HEK293T (cell line): Measurements from ENCODE around the gene DSCAM.

Experiments
- CTCF ChIA-PET: fragments of 350-600 bp; formaldehyde crosslinking; extraction: SDS; loops from one replicate; lab custom pipeline; 2021; ENCODE audit warnings: antibody characterized with exemption, inconsistent platforms; lab: Yijun Ruan, JAX
- POLR2A ChIA-PET: fragments of 350-600 bp; formaldehyde crosslinking; extraction: SDS; loops from one replicate; lab custom pipeline; 2020; ENCODE audit warnings: antibody characterized with exemption, inconsistent platforms; lab: Yijun Ruan, JAX
- DNase-seq: peaks from one replicate; pipeline ENCODE4 v3.0.0; 2012; ENCODE audit warnings: mixed read lengths; ENCODE audit errors: extremely low spot score
- ARNT ChIP-seq: fragments of 450-650 bp; IDR thresholded peaks from 2 replicates; pipeline ENCODE4 v1.6.1; 2017; ENCODE audit warnings: mild to moderate bottlenecking
- BHLHE40 ChIP-seq: fragments of 450-650 bp; IDR thresholded peaks from 2 replicates; pipeline ENCODE4 v1.6.1; 2016; ENCODE audit warnings: mild to moderate bottlenecking, moderate library complexity, borderline replicate concordance
- CTBP1 ChIP-seq: fragments of 450-650 bp; IDR thresholded peaks from 2 replicates; pipeline ENCODE4 v1.6.1; 2016; ENCODE audit warnings: borderline replicate concordance
- ELF4 ChIP-seq: fragments of 450-650 bp; IDR thresholded peaks from 2 replicates; pipeline ENCODE4 v1.6.1; 2017; ENCODE audit warnings: antibody characterized with exemption
- FOXA1 ChIP-seq: fragments of 450-650 bp; IDR thresholded peaks from 2 replicates; pipeline ENCODE4 v1.6.1; 2016; ENCODE audit warnings: mild to moderate bottlenecking
- FOXK2 ChIP-seq: fragments of 450-650 bp; IDR thresholded peaks from 2 replicates; pipeline ENCODE4 v1.6.1; 2016; ENCODE audit warnings: mild to moderate bottlenecking
- FOXM1 ChIP-seq: fragments of 450-650 bp; IDR thresholded peaks from 2 replicates; pipeline ENCODE4 v1.6.1; 2017; ENCODE audit warnings: mild to moderate bottlenecking, borderline replicate concordance
- HDGF ChIP-seq: fragments of 450-650 bp; IDR thresholded peaks from 2 replicates; pipeline ENCODE4 v1.6.1; 2017; ENCODE audit warnings: antibody characterized with exemption, borderline replicate concordance
- L3MBTL2 ChIP-seq: fragments of 450-650 bp; conservative IDR thresholded peaks from 2 replicates; pipeline ENCODE4 v1.6.1; 2016; ENCODE audit warnings: mild to moderate bottlenecking
- LEF1 ChIP-seq: fragments of 450-650 bp; IDR thresholded peaks from 2 replicates; pipeline ENCODE4 v1.6.1; 2017; ENCODE audit warnings: mild to moderate bottlenecking, borderline replicate concordance
- NFRKB ChIP-seq: fragments of 450-650 bp; IDR thresholded peaks from 2 replicates; pipeline ENCODE4 v1.6.1; 2016; ENCODE audit warnings: mild to moderate bottlenecking, moderate library complexity
- PKNOX1 ChIP-seq: fragments of 450-650 bp; IDR thresholded peaks from 2 replicates; pipeline ENCODE4 v1.6.1; 2016
- SP1 ChIP-seq: fragments of 450-650 bp; IDR thresholded peaks from 2 replicates; pipeline ENCODE4 v1.6.1; 2017
- SUZ12 ChIP-seq: fragments of 450-650 bp; IDR thresholded peaks from 2 replicates; pipeline ENCODE4 v1.6.1; 2016; ENCODE audit warnings: mild to moderate bottlenecking
- TARDBP ChIP-seq: fragments of 450-650 bp; IDR thresholded peaks from 2 replicates; pipeline ENCODE4 v1.6.1; 2016
- ZNF384 ChIP-seq: fragments of 450-650 bp; IDR thresholded peaks from 2 replicates; pipeline ENCODE4 v1.6.1; 2016

DSCAM gene

GRCh38 chr21:40686526-40686925 lies 160.4 kb downstream of the DSCAM start:
- ChIA-PET POLR2A (no interaction called here), CTCF (no interaction called here)
- TF ChIP-seq FOXK2: no peak
- TF ChIP-seq PKNOX1: no peak
- TF ChIP-seq FOXM1: no peak
- TF ChIP-seq ZNF384: no peak
- no peak for TF ChIP-seq FOXA1
- no peak for TF ChIP-seq LEF1
- TF ChIP-seq SUZ12: no peak
- no peak for TF ChIP-seq ELF4
- TF ChIP-seq ARNT: no peak
- no peak for TF ChIP-seq L3MBTL2
- no peak for TF ChIP-seq TARDBP
- TF ChIP-seq SP1: no peak
- no peak for TF ChIP-seq BHLHE40
- no peak for TF ChIP-seq CTBP1
- TF ChIP-seq HDGF: no peak
- no peak for TF ChIP-seq NFRKB
- DNase-seq: no peak

GRCh38 chr21:40685141-40685540 lies 161.8 kb downstream of the DSCAM start:
- ChIA-PET CTCF (no interaction called here), POLR2A (no interaction called here)
- DNase-seq: no peak
- TF ChIP-seq PKNOX1 (no peak), FOXM1 (no peak), CTBP1 (no peak), ZNF384 (no peak), ELF4 (no peak), NFRKB (no peak), BHLHE40 (no peak), HDGF (no peak), SUZ12 (no peak), ARNT (no peak), SP1 (no peak), FOXA1 (no peak)

GRCh38 chr21:40684726-40685125 lies 162.2 kb downstream of the DSCAM start:
- no peak for TF ChIP-seq FOXK2
- no peak for TF ChIP-seq FOXM1
- no peak for TF ChIP-seq CTBP1
- TF ChIP-seq BHLHE40: no peak
- TF ChIP-seq FOXA1: no peak
- TF ChIP-seq ZNF384: no peak
- no peak for TF ChIP-seq NFRKB
- TF ChIP-seq L3MBTL2: no peak
- no peak for TF ChIP-seq SP1
- TF ChIP-seq SUZ12: no peak
- no peak for TF ChIP-seq ELF4
- TF ChIP-seq PKNOX1: no peak
- DNase-seq: no peak
- CTCF ChIA-PET: no interaction called here
- POLR2A ChIA-PET: no interaction called here

GRCh38 chr21:40683349-40683748 lies 163.6 kb downstream of the DSCAM start:
- TF ChIP-seq L3MBTL2: no peak
- no peak for TF ChIP-seq ARNT
- no peak for TF ChIP-seq ELF4
- TF ChIP-seq SP1: no peak
- TF ChIP-seq TARDBP: no peak
- TF ChIP-seq CTBP1: no peak
- DNase-seq: no peak
- ChIA-PET CTCF (no interaction called here), POLR2A (no interaction called here)

GRCh38 chr21:40681164-40681859 lies 165.6 kb downstream of the DSCAM start:
- TF ChIP-seq HDGF (no peak), FOXK2 (no peak), TARDBP (no peak), NFRKB (no peak)
- DNase-seq: no peak
- ChIA-PET CTCF (no interaction called here), POLR2A (no interaction called here)

- DNase-seq: no peak
- POLR2A ChIA-PET: no interaction called here
- CTCF ChIA-PET: no interaction called here
- no peak for TF ChIP-seq ARNT
- no peak for TF ChIP-seq ZNF384
- TF ChIP-seq HDGF: no peak
- no peak for TF ChIP-seq BHLHE40
- TF ChIP-seq CTBP1: no peak
- no peak for TF ChIP-seq LEF1
- no peak for TF ChIP-seq SP1
- TF ChIP-seq FOXK2: no peak
- TF ChIP-seq SUZ12: no peak
- TF ChIP-seq FOXM1: no peak
- no peak for TF ChIP-seq L3MBTL2
- no peak for TF ChIP-seq NFRKB
- no peak for TF ChIP-seq TARDBP
- no peak for TF ChIP-seq ELF4
- TF ChIP-seq PKNOX1: no peak
- TF ChIP-seq FOXA1: no peak
These were observed 166.6 kb downstream of the DSCAM start for GRCh38 chr21:40680311-40680710.
